ENCODE results near the gene KCTD17. TPM values are rescaled to one million over a fixed set of nuclear protein-coding genes. Genes with fewer than 3 reads are reported as not detected.

Gene KCTD17
- total RNA-seq, 2 experiments from 2014 or later, result 22.9 to 25.4 TPM

DNA sequence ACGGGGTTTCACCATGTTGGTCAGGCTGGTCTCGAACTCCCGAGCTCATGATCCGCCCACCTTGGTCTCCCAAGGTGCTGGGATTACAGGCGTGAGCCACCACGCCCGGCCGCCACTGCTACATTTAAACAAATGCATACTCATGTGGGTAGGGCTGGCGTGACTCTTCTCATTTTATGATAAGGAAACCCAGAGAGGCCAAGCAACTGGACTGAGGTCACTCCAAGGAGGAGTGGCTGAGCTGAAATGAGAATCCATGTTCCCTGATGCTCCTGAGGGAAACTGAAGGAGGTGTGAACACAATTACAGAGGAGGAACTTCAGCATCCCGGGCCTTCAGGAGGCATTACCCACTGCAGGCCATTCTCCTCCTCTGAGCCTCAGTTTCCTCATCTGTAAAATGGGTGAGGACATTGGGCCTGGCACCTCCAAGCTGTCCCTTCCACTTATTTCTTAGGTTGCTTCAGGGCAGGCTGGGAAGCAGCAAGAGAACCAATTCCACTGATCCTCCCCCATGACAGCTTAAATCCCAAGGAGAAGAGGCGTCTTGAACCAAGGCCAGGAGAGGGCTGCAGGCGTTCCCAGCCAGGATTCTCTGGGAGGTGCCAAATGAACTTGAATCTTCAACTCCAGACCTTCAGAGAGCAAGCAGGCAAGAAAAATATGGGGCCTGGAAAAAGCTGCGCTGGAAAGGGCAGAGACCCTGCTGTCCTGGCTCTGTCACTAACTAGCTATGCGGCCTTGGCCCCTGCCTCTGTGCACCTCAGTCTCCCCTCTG, 35.2 kb upstream of the KCTD17 start:
- Mint-ChIP-seq H3K9me3 (no peaks in the 10 kb centered on the region), H3K4me3 (no peak overlapping the region), H3K36me3 (no peaks in the 10 kb centered on the region), H3K27ac (no peak overlapping the region), H3K27me3 (peaks cover 28% of the 10 kb centered on the region), H3K4me1 (peaks cover 4% of the 10 kb centered on the region)
- no peak for DNase-seq

DNA sequence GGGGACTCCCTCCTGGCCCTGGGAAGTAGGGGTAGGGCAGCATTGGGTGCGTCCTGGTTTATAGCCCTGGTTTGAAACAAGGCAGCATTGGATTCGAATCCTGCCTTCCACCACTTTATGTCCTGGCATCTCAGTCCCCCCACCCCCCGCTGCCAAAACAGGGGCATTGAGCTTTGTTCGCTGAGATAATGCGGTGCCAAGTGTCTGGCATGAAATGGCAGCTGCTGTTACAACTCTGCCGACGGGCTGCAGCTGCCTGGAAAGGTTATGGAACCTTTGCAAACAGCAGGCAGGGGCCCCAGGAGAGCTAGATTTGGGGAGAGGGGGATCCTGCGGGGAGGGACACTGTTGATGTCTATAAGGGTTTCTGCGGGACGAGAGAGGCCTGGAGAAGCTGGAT, 34.2 kb upstream of the KCTD17 start:
- Mint-ChIP-seq H3K4me1 (peaks cover 4% of the 10 kb centered on the region), H3K27ac (no peak overlapping the region), H3K36me3 (no peaks in the 10 kb centered on the region), H3K27me3 (peaks cover 35% of the 10 kb centered on the region), H3K9me3 (no peaks in the 10 kb centered on the region), H3K4me3 (no peak overlapping the region)
- DNase-seq, result no peak

DNA sequence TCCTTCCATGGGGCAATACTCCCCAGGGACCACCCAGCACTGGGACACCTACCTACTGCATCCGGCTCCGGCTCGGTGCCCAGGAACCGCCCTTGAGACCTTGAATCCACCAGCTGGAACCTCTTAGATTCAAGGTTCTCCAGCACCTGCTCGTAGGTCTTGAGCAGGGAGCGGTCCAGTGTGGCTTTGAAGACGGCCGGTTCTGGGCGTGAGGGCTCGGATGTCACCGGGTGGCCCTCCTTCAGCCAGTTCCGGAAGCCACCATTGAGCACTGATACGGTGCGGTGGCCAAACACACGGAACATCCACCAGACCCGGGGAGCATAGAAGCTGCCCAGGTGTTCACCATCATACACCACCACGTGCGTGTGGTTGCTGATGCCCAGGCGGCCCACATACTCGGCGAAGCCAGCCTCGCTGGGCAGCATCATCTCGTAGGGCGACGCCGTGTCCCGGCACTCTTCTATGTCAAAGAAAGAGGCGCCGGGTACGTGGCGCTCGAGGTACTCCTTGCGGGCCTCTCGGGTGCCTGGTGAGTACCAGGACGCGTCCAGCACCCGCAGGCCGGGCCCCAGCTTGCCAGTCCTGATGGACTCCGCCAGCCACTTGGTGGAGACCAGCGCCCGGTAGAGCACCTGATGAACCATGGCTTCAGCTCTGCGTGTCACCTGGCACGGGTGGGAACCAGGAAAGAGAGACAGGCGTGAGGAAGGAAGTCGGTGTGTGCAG, 33.3 kb upstream of the KCTD17 start:
- peaks cover 35% of the 10 kb centered on the region for H3K27me3 Mint-ChIP-seq
- DNase-seq, result no peak
- H3K4me1 Mint-ChIP-seq, result peaks cover 4% of the 10 kb centered on the region
- no peaks in the 10 kb centered on the region for H3K36me3 Mint-ChIP-seq
- peak overlapping the region; percentile 63 for H3K4me3 Mint-ChIP-seq
- no peaks in the 10 kb centered on the region for H3K9me3 Mint-ChIP-seq
- no peak overlapping the region for H3K27ac Mint-ChIP-seq

DNA sequence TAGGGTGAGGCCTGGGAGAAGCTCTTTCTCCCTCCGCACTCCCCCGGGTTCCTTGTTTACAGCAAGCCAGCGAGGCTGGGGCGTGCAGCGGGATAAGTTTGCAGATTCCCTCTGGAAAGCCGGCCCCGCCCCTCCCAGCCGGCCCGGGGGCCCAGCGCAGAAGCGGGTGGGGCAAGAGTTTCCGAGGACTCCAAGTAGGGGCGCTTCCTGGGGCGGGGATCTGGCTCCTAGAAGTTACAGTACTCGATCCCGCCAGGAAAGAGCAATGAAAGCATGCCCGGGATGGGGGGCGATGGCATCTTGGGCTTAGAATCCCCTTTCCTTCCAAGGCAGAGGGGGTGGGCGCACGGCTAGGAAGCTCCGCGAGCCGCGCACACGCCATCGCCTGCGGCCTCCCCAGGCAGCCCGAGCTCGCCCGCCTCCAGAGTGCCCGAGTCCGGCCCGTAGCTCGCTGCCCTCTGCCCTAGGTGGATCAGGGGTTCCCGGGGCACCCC, 32.7 kb upstream of the KCTD17 start:
- peaks cover 4% of the 10 kb centered on the region for H3K4me1 Mint-ChIP-seq
- H3K27ac Mint-ChIP-seq, result no peak overlapping the region
- H3K36me3 Mint-ChIP-seq, result no peaks in the 10 kb centered on the region
- H3K9me3 Mint-ChIP-seq, result no peaks in the 10 kb centered on the region
- peaks cover 35% of the 10 kb centered on the region for H3K27me3 Mint-ChIP-seq
- DNase-seq, result no peak
- H3K4me3 Mint-ChIP-seq, result peak overlapping the region; percentile 63

DNA sequence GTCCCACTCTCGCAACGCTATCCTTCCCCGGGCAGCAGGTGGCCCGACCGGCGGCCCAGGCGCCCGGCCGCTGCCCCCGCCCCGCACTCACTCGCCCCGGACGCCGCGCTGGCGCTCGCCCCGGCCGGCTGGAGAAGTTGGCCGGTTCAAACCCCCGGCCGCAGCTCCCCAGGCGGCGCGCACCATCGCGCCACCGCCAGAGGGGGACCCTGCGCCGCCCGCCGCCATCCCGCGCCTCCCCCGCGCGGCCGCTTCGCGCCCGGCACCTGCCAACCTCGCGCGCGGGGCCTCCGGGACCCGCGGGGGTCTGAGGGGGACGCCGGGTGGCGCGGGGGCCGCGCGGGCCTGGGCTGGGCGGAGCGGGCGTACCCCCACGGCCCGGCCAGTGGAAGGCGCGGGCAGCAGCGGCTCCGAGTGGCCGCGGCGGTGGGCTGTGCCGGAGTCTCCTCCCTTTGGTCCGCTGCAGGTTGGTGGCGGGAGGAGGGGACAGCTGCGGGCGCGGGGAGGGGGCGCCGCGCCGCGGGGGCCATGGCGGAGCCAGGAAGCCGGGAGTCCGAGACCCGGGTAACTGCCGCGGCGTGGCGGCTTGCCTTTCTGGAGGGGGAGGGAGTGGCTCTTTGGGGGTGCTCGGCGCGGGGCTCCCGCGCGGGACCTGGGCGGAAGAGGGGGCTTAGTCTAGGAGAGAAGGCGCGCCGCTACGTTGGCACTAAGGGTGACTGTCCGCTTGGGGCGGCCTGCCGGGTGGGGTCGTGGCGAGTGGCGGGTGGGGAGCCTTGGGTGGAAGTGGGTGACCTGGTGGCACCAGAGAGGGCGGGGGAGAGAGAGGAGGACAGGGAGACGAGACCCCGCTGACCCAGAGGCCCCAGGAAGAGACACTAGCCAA, 32.0 kb upstream of the KCTD17 start, which contains the start of the genes MPST and TST:
TSS of gene MPST (plus strand) at position 434 of the 883 bp plus-strand sequence. CDS start at position 529, 95 bp downstream.
TSS of gene TST (minus strand) at position 139 of the 883 bp plus-strand sequence. CDS start 715 bp downstream, outside the sequence.
- DNase-seq, result peak; percentile 54
- no peaks in the 10 kb centered on the region for H3K9me3 Mint-ChIP-seq
- H3K27ac Mint-ChIP-seq, result peak within 1 kb of the TSS; percentile 38
- peaks cover 35% of the 10 kb centered on the region for H3K27me3 Mint-ChIP-seq
- H3K4me3 Mint-ChIP-seq, result peak within 1 kb of the TSS; percentile 83
- peaks cover 4% of the 10 kb centered on the region for H3K4me1 Mint-ChIP-seq
- no peaks in the 10 kb centered on the region for H3K36me3 Mint-ChIP-seq

DNA sequence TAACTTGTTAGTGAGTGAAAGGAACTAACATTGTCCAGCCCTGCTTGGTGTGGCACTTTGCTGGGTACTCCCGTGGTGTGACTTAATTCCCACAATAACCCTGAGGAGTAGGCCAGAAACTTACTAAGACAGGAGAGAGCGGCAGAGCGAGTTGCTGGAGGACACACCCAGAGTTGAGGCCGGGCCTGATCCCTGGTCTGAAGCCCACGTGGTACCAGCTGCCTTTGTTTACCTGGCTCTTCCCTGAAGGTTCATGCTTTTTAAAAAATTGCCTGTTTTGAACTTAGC, 31.4 kb upstream of the KCTD17 start:
- H3K27ac Mint-ChIP-seq, result peak overlapping the region; percentile 38

DNA sequence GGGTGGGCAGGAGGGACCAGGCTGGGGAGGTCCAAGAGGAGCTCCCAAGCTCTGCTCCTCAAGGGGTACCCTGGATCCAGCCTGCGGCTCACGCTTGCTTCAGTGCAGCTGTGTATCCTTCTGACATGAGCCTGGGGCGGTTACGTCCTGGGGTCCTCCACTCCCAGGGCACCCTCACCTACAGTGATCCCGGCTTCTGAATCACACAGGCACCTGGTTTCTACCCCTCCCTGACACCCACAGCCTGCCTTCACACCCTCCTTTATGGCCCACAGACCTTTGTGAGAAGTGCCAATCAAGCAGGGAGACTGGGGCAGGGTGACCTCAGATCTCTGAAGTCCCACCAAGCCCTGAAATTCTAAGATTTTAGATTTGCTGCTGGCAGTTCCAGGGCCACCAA, 30.5 kb upstream of the KCTD17 start:
- H3K27me3 Mint-ChIP-seq, result peaks cover 32% of the 10 kb centered on the region
- H3K36me3 Mint-ChIP-seq, result no peaks in the 10 kb centered on the region
- DNase-seq, result no peak
- peaks cover 4% of the 10 kb centered on the region for H3K4me1 Mint-ChIP-seq
- no peaks in the 10 kb centered on the region for H3K9me3 Mint-ChIP-seq
- H3K4me3 Mint-ChIP-seq, result peak overlapping the region; percentile 18
- H3K27ac Mint-ChIP-seq, result no peak overlapping the region

More for the DNA sequence above, 31.4 kb upstream of the KCTD17 start:
- Mint-ChIP-seq H3K36me3 (no peaks in the 10 kb centered on the region), H3K9me3 (no peaks in the 10 kb centered on the region), H3K27me3 (peaks cover 35% of the 10 kb centered on the region), H3K4me3 (peak overlapping the region; percentile 83), H3K4me1 (peaks cover 4% of the 10 kb centered on the region)
- no peak for DNase-seq

DNA sequence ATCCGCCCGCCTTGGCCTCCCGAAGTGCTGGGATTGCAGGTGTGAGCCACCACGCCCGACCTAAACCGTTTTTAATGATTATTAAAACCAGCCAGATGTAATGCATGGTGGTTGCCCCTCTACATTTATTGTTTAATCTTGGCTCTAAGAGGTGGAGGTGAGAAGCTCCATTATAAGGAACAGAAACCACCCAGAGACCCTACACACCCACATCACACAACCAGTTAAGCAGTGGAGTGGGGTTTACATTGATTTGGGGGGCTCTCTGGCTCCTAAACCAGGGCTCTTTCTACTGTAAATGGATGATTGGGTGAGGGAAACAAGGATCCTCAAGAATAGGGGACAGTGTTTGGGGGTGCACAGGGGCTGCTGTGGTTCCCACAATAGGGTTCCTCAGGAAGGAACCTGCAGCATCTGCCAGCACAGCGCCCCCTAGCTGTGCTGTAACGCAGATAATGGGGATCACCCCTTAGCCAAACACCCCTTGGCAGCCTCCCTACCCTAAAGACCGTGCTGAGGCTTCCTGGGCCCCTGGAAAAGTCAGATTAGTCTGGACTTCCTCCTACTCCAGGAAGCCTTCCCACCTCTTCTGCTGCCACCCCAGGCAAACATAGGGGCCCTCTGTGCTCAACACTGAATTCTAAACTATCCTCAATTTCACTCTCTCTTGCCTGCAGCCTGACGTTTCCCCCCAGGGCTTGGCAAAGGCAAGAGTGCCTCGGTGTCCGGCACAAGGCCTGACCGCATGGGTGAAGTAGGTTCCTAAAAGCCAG, 29.6 kb upstream of the KCTD17 start:
- H3K4me1 Mint-ChIP-seq, result peaks cover 4% of the 10 kb centered on the region
- H3K9me3 Mint-ChIP-seq, result no peaks in the 10 kb centered on the region
- peaks cover 28% of the 10 kb centered on the region for H3K27me3 Mint-ChIP-seq
- peak; percentile 51 for DNase-seq
- H3K36me3 Mint-ChIP-seq, result no peaks in the 10 kb centered on the region
- no peak overlapping the region for H3K27ac Mint-ChIP-seq
- no peak overlapping the region for H3K4me3 Mint-ChIP-seq

DNA sequence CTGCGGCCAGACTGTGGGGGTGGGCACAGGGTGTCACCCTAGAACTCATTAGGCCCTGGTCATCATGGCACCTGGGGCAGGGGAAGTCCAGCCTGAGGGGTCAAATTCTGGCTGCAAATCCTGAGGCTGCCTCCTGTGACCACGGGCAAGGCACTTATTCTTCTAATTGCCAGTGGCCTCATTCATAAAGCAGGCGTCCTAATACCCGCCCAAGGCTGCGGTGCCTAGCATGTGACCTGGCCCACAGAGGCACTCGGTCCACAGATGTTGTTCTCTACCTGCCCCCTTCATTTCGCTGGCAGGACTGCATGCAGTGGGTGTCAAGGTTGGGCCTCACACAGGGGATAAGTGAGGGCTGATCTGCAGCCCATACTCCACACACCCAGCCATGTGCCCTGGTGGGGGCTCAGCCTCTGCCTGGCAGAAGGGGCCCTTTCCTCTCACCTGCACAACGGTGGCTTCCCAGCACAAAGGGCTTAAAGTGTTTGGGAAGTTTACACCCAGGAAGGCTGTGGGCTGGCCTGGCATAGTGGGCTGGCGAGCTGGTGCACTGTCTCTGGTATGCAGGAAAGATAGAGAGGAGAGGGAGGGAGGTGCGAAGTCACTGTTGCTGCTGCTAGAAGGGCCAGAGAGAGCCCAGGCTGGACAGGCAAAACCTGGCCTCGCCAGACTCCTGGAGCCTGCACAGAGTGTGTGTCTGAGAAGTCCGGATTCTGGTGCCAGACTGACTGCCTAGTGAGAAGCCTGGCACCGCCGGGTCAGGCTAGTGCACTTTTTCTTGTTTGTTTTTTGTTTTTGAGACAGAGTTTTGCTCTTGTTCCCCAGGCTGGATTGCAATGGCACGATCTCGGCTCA, 28.8 kb upstream of the KCTD17 start:
- H3K9me3 Mint-ChIP-seq, result no peaks in the 10 kb centered on the region
- H3K36me3 Mint-ChIP-seq, result no peaks in the 10 kb centered on the region
- peaks cover 4% of the 10 kb centered on the region for H3K4me1 Mint-ChIP-seq
- DNase-seq, result no peak
- H3K4me3 Mint-ChIP-seq, result no peak overlapping the region
- no peak overlapping the region for H3K27ac Mint-ChIP-seq
- H3K27me3 Mint-ChIP-seq, result peaks cover 28% of the 10 kb centered on the region

DNA sequence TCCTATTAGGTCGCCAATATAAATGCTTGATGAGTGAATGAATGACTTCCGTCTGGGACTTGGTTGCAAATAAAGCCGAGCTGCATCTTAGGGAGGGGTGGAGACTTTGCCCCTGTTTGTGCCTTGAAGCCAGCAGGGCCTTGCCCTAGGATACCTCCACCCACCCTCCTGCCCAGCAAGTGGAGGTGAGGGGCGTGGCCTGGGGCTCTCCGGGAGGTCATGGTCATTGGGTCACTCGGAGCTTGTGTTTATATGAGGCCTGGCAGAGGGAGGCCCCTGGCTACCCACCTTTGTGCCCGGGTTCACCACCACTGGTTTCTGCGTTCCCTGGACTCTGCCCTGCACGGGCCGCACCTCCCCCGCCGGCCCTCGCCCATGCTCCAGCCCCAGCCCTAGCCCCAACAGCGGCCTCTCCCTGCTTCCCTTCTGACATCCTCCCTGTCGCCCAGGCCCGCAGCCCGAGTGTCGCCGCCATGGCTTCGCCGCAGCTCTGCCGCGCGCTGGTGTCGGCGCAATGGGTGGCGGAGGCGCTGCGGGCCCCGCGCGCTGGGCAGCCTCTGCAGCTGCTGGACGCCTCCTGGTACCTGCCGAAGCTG, 27.7 kb upstream of the KCTD17 start:
- Mint-ChIP-seq H3K36me3 (no peaks in the 10 kb centered on the region), H3K27me3 (peaks cover 24% of the 10 kb centered on the region), H3K27ac (no peak overlapping the region), H3K4me3 (no peak overlapping the region), H3K4me1 (peaks cover 4% of the 10 kb centered on the region), H3K9me3 (no peaks in the 10 kb centered on the region)
- no peak for DNase-seq

DNA sequence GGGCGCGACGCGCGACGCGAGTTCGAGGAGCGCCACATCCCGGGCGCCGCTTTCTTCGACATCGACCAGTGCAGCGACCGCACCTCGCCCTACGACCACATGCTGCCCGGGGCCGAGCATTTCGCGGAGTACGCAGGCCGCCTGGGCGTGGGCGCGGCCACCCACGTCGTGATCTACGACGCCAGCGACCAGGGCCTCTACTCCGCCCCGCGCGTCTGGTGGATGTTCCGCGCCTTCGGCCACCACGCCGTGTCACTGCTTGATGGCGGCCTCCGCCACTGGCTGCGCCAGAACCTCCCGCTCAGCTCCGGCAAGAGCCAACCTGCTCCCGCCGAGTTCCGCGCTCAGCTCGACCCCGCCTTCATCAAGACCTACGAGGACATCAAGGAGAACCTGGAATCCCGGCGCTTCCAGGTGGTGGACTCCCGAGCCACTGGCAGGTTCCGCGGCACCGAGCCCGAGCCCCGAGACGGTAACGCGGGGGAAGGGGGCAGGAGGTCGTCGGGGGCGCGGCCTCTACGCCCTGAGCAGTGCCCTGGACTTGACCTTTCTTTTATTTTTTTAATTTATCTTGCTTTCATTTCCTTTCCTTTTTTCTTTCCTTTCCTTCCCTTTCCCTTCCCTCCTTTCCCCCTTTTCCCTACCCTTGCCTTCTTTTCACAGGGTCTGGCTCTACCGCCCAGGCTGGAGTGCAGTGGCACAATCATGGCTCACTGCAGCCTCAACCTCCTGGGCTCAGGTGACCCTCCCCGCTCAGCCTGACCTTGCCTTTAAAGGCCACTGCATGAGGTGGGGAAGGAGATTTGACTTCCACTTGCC, 27.0 kb upstream of the KCTD17 start:
- H3K27ac Mint-ChIP-seq, result no peak overlapping the region
- H3K4me1 Mint-ChIP-seq, result peaks cover 4% of the 10 kb centered on the region
- H3K4me3 Mint-ChIP-seq, result no peak overlapping the region
- no peak for DNase-seq
- H3K27me3 Mint-ChIP-seq, result peaks cover 24% of the 10 kb centered on the region
- H3K9me3 Mint-ChIP-seq, result no peaks in the 10 kb centered on the region
- H3K36me3 Mint-ChIP-seq, result no peaks in the 10 kb centered on the region

DNA sequence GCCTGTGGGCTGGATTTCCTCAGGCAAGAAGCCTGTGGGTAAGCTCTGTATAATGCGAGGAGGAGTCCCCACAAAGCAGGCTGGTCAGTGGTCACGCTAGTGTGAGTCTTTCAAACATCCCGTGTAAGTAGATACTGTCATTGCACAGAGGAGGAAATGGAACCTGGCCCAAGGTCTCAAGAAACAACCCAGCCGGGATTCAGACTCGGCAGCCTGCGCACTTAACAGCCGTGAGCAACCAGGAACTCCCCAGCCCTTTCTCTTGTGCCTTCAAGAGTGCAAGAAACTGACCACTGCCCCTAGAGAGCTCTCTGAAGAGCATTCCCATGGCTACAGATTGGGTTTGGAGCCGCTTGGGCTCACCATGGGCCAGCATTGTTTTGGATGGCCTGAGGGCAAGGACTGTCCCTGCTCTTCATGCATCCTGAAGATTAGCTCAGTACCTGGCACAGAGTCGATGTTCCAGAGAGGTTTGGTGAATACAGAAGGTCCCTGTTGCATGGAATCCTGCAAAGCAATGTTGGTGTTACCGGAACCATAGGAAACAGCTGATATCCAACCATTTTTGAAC, 26.0 kb upstream of the KCTD17 start:
- no peak overlapping the region for H3K4me3 Mint-ChIP-seq
- H3K27ac Mint-ChIP-seq, result no peak overlapping the region
- no peaks in the 10 kb centered on the region for H3K4me1 Mint-ChIP-seq
- H3K36me3 Mint-ChIP-seq, result no peaks in the 10 kb centered on the region
- DNase-seq, result no peak
- no peaks in the 10 kb centered on the region for H3K9me3 Mint-ChIP-seq
- peaks cover 14% of the 10 kb centered on the region for H3K27me3 Mint-ChIP-seq

Measured in activated naive CD8-positive, alpha-beta T cell treated with anti-CD3 and anti-CD28 coated beads for 36 hours (primary cell).